Coronary artery (tissue), 2 donors: ENCODE results near the gene KIRREL3.

Experiments used
- DNase-seq: peaks from one replicate; pipeline ENCODE4 v3.0.0-alpha.2; 2017; ENCODE audit warnings: low spot score
- H3K27ac ChIP-seq, 2 donors: fragments of 200-600 bp; sonication (generic); one replicate each; pipeline ENCODE4 v1.5.1; 2016 to 2019
- H3K4me3 ChIP-seq: fragments of 200-600 bp; sonication (generic); 2 replicates; pipeline ENCODE4 v1.5.1; 2016; ENCODE audit warnings: mild to moderate bottlenecking, moderate library complexity
- TF ChIP-seq, protein P1 (sequence below): fragments of 200-600 bp; sonication (generic); IDR thresholded peaks from one replicate; pipeline ENCODE4 v1.5.1; 2019; ENCODE audit warnings: antibody characterized with exemption

KIRREL3 gene

DNA sequence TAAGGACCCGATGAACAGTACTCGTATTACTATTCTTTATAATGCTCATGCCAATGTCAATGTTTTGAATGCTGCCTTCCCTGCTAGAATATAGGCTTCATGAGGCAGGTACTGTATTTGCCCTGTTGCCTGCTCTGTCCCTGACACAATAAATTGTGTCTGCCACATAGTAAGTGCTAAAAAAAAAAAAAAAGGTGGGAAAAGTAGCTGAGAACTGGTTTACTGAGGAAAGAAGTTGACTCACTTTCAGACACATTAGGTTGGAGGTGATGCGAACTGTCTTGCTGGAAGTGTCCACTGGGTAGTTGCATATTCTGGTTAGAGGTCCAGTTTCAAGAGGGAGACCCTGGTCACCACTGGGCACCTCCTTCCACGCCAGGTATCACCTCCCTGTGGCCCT lies 255.9 kb downstream of the KIRREL3 start:
- DNase-seq = no peak
- H3K27ac ChIP-seq = no peak overlapping the region
- TF ChIP-seq, protein P1, sequence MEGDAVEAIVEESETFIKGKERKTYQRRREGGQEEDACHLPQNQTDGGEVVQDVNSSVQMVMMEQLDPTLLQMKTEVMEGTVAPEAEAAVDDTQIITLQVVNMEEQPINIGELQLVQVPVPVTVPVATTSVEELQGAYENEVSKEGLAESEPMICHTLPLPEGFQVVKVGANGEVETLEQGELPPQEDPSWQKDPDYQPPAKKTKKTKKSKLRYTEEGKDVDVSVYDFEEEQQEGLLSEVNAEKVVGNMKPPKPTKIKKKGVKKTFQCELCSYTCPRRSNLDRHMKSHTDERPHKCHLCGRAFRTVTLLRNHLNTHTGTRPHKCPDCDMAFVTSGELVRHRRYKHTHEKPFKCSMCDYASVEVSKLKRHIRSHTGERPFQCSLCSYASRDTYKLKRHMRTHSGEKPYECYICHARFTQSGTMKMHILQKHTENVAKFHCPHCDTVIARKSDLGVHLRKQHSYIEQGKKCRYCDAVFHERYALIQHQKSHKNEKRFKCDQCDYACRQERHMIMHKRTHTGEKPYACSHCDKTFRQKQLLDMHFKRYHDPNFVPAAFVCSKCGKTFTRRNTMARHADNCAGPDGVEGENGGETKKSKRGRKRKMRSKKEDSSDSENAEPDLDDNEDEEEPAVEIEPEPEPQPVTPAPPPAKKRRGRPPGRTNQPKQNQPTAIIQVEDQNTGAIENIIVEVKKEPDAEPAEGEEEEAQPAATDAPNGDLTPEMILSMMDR = no peak
- no peak overlapping the region for H3K4me3 ChIP-seq

DNA sequence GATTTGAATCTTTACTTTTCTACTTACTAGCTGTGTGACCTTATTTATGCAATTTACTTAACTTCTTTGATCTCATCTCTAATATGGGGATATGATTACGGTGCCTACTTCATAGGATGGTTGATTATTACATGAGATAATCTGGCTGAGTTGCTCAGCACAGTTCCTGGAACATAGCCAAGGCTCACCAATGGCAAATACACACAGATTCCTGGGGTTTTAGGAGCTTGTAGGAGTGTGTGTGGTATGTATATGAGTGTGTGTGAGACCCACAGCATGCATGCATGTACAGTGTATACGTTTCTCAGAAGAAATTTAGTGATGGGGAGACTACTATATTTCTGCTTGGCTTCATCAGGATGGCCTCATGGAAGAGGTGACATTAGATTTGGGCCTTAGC lies 256.9 kb downstream of the KIRREL3 start:
- no peak for DNase-seq
- TF ChIP-seq, protein P1 = no peak
- Histone ChIP-seq H3K27ac (no peak overlapping the region), H3K4me3 (no peak overlapping the region)

DNA sequence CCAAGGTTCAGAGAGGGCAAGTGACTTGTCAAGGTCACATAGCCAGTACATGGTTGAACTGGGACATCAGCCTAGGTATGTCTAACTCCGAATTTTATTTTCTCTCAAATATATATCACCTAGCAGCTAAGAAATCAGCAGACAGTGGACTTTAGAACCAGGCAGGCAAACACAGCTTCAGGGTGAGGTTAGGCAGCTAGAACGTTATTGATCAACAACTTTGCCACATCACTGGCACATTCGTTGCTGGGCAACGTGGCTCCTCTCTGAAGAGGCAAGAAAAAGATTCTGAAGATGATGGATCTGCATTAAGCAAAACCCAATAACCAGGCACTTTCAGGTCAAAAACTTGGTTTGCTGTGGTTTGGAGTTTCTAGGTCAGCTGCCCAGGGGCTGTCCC lies 258.0 kb downstream of the KIRREL3 start:
- TF ChIP-seq, protein P1 = no peak
- no peak overlapping the region for H3K27ac ChIP-seq

DNA sequence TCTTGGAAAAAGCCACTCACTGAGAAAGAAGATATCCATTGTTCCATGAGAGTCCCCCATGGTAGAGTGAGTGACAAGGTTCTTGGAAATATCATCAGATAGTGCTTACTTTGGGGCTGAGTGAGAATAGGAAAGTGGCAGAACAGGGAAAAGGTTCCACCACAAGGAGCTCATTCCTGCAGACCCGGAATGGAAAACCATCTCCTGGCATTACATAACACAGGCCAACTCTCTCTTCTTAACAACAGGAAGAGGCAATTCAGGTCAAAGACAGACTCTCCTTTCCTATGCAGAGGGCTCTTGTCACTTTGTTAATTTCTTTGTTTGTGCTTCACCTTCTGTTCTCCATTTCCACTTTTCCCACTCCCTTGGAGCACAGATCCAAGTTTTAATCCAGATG lies 259.7 kb downstream of the KIRREL3 start:
- H3K27ac ChIP-seq = no peak overlapping the region
- no peak overlapping the region for H3K4me3 ChIP-seq
- no peak for DNase-seq
- TF ChIP-seq, protein P1 = no peak

More for the DNA sequence above, 258.0 kb downstream of the KIRREL3 start:
- no peak overlapping the region for H3K4me3 ChIP-seq
- DNase-seq = no peak

DNA sequence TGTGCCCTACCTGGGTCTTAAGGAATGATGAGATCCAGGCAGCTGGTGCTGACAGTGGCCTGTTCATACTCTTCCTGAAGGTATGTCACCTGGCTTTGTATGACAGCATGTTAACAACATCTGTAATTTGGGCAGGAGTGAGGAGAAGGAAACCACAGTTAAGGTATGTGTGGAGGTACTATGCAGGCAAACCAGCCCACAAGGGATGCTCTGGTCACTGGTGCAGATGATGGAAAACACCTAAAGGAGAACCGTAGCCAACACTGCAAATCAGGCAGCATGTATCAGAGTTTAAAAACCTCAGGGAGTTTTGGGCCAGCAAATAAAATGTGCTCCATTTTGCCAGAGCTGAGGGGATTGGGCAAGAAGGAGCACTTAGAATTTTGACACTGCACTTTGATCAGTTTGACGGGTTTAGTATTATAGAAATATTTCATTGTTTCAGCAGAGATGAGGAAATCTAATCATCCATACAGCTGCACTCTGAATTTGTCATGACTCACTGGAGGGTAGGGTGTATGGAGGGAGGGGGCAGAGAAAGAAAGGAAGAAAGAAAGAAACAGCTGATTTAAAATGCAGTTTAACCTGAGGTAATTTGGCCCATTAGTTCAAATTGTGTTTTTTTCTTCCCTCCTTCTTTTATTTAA lies 260.9 kb downstream of the KIRREL3 start:
- TF ChIP-seq, protein P1 = no peak
- no peak overlapping the region for H3K4me3 ChIP-seq
- DNase-seq = no peak
- H3K27ac ChIP-seq = no peak overlapping the region

DNA sequence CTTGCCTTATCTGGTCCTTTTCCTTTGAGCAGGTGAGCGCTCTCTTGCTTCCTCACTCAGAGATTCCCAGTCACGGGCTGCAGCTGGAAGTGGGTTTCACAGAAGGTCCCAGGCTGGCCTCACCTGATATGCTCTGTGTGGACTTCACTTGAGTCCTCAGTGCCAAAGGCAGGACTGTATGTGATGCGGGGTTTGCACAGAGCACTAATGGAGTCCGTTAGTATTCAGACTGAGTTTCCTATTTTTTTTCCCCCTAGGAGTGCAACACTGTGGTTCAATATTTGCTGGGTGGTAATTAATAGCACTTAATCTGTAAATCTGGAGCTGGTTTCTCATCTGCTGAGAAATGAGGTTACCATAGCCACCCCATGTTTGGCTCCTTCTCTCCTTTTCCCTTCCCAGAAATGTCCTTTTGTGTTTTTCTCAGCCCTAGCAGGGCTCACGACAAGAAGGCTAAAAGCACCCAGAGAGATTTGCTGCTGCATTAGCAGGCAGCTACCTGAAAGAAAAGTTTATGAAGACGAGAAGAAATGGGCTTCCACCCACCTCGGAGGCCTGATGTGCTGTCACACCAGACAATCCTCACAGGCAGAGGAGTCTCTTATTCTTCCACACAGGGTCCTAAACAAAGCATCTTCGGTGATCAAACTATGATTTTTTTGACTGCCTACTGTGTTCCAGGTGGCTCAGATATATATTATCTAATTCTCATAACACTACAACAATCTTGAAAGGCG lies 262.1 kb downstream of the KIRREL3 start:
- TF ChIP-seq, protein P1 = no peak
- no peak overlapping the region for H3K4me3 ChIP-seq
- DNase-seq = no peak
- no peak overlapping the region for H3K27ac ChIP-seq
